ENCODE results near the gene CLCN2. TPM values are rescaled to one million over a fixed set of nuclear protein-coding genes. Genes with fewer than 3 reads are reported as not detected.
A peak's percentile ranks its signal among the peaks of the same experiment; 100 is the strongest.

Gene CLCN2
- total RNA-seq, 1 experiment from 2014 or later, result 13.0 TPM

DNA sequence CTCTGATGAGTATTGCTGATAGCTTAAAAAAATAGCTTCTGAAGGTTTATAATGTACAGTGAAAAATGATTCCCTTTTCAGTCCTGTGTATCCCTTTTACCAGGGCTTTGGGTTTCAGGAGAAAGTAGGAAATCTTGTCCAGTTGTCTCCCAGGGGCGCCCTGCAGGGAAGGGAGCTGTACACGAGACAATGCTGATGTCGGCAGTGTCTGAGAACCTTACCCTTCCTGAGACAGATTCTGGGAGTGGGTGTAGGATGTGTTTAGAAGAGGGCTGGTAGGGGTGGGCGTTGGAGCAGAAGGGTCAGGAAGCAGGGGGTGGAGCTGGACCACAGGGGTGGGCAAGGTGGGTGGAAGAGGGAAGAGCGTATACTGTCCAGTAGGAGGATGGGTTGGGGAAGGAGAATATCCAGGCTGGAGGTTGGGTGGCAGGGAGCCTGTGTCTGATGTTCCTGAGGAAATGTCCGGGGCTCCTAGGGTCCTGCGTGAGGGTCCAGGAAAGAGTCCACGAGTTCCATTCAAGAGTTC, 11.0 kb upstream of the CLCN2 start:
- POLR2A ChIA-PET (ENCODE audit: unreplicated experiment), result no interaction called here
- H4K20me1 ChIP-seq (ENCODE audit: low read length), result 0 out of 2 replicates have a peak, but pooled peaks cover 13% of the 10 kb centered on the region
- CTCF ChIA-PET, result interaction anchor here (1.1 to 2.7 kb wide), 7 partner anchors 37 to 184 kb away, joined by 3 to 24 read pairs (median 6); no protein-coding TSS in a partner anchor
- ATAC-seq (no peak), DNase-seq (no peak)
- no peaks in the 10 kb centered on the region for H3F3A ChIP-seq (ENCODE audit: low read length, unreplicated experiment)
- H3K4me2 ChIP-seq (ENCODE audit: low read length), result no peak overlapping the region
- no peaks in the 10 kb centered on the region for H3K9me3 ChIP-seq (ENCODE audit: low read length)
- H3K27ac ChIP-seq (ENCODE audit: low read length), result no peak overlapping the region
- no peak overlapping the region for H2AFZ ChIP-seq (ENCODE audit: low read length)
- TF ChIP-seq EZH2phosphoT487 (IDR thresholded peaks at IDR 0.05; ENCODE audit: borderline replicate concordance, low read length), result no peak
- TF ChIP-seq, protein P1, sequence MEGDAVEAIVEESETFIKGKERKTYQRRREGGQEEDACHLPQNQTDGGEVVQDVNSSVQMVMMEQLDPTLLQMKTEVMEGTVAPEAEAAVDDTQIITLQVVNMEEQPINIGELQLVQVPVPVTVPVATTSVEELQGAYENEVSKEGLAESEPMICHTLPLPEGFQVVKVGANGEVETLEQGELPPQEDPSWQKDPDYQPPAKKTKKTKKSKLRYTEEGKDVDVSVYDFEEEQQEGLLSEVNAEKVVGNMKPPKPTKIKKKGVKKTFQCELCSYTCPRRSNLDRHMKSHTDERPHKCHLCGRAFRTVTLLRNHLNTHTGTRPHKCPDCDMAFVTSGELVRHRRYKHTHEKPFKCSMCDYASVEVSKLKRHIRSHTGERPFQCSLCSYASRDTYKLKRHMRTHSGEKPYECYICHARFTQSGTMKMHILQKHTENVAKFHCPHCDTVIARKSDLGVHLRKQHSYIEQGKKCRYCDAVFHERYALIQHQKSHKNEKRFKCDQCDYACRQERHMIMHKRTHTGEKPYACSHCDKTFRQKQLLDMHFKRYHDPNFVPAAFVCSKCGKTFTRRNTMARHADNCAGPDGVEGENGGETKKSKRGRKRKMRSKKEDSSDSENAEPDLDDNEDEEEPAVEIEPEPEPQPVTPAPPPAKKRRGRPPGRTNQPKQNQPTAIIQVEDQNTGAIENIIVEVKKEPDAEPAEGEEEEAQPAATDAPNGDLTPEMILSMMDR (conservative IDR thresholded peaks at IDR 0.05; ENCODE audit: low read depth, low read length), result no peak
- TF ChIP-seq EZH2 (IDR thresholded peaks at IDR 0.05; ENCODE audit: low read length, unreplicated experiment), result no peak
- no TSS peak for BruUV-seq (replicated peaks)
- H3K9ac ChIP-seq (ENCODE audit: low read length), result no peak overlapping the region
- H3K79me2 ChIP-seq (ENCODE audit: low read length), result no peaks in the 10 kb centered on the region
- no peak overlapping the region for H3K4me3 ChIP-seq (ENCODE audit: low read length)
- H3K9me2 ChIP-seq (replicated peaks; ENCODE audit: low read length), result no peaks in the 10 kb centered on the region
- peaks cover 25% of the 10 kb centered on the region for H3K27me3 ChIP-seq (ENCODE audit: low read length)
- H3K36me3 ChIP-seq (ENCODE audit: low read depth, low read length), result peaks cover 13% of the 10 kb centered on the region
- intact Hi-C loops (cut with micrococcal nuclease), result loop anchor here (10.0 kb wide), 1 partner anchor 432 kb away; no protein-coding TSS in a partner anchor
- H3K4me1 ChIP-seq (ENCODE audit: insufficient read depth, low read length), result peaks cover 4% of the 10 kb centered on the region; the same call in 1 of the 2 replicates

DNA sequence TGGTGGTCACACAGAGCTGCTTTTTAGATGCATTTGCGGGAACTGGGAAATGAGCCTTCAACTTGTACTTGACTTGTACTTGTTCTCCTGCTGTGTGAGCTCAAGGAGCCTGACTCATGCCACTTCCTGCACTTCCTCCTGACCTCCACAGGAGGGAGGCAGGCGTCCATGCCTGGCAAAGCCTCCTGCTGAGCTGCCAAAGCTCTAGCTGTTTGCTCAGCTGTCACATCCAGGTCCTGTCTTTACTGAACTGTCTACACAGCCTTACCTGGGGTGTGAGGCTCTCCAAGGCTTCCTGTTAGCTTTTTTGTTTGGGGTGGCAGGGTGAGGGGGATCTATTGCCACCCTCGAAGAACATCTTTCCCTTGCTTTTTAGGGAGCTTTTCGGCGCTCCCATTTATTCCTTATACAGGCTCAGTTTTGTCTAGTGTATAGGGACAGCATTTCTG, 10.2 kb upstream of the CLCN2 start:
- H2AFZ ChIP-seq (ENCODE audit: low read length), result no peak overlapping the region
- ChIA-PET POLR2A (ENCODE audit: unreplicated experiment) (no interaction called here), CTCF (interaction anchor here (0.5 to 2.7 kb wide), 27 partner anchors 10 to 886 kb away, joined by 3 to 24 read pairs (median 4); partner anchors contain the start of genes CLCN2 and POLR2H)
- no peak overlapping the region for H3K9ac ChIP-seq (ENCODE audit: low read length)
- H3K36me3 ChIP-seq (ENCODE audit: low read depth, low read length), result peaks cover 17% of the 10 kb centered on the region
- H3K4me1 ChIP-seq (ENCODE audit: insufficient read depth, low read length), result peaks cover 4% of the 10 kb centered on the region; the same call in 1 of the 2 replicates
- no peaks in the 10 kb centered on the region for H3K9me3 ChIP-seq (ENCODE audit: low read length)
- intact Hi-C loops (cut with micrococcal nuclease), result loop anchor here (1.0 to 10.0 kb wide), 5 partner anchors 45 to 433 kb away; no protein-coding TSS in a partner anchor
- H3K79me2 ChIP-seq (ENCODE audit: low read length), result no peaks in the 10 kb centered on the region
- peaks cover 18% of the 10 kb centered on the region for H3K27me3 ChIP-seq (ENCODE audit: low read length)
- ATAC-seq (peak; percentile 94), DNase-seq (peak; percentile 92)
- TF ChIP-seq EZH2 (IDR thresholded peaks at IDR 0.05; ENCODE audit: low read length, unreplicated experiment), result no peak
- TF ChIP-seq, protein P1 (conservative IDR thresholded peaks at IDR 0.05; ENCODE audit: low read depth, low read length), result peak; percentile 97
- TF ChIP-seq EZH2phosphoT487 (IDR thresholded peaks at IDR 0.05; ENCODE audit: borderline replicate concordance, low read length), result no peak
- no peak overlapping the region for H3K4me3 ChIP-seq (ENCODE audit: low read length)
- H3K9me2 ChIP-seq (replicated peaks; ENCODE audit: low read length), result no peaks in the 10 kb centered on the region
- no TSS peak for BruUV-seq (replicated peaks)
- H3F3A ChIP-seq (ENCODE audit: low read length, unreplicated experiment), result no peaks in the 10 kb centered on the region
- H3K4me2 ChIP-seq (ENCODE audit: low read length), result no peak overlapping the region
- 0 out of 2 replicates have a peak, but pooled peaks cover 13% of the 10 kb centered on the region for H4K20me1 ChIP-seq (ENCODE audit: low read length)
- no peak overlapping the region for H3K27ac ChIP-seq (ENCODE audit: low read length)

DNA sequence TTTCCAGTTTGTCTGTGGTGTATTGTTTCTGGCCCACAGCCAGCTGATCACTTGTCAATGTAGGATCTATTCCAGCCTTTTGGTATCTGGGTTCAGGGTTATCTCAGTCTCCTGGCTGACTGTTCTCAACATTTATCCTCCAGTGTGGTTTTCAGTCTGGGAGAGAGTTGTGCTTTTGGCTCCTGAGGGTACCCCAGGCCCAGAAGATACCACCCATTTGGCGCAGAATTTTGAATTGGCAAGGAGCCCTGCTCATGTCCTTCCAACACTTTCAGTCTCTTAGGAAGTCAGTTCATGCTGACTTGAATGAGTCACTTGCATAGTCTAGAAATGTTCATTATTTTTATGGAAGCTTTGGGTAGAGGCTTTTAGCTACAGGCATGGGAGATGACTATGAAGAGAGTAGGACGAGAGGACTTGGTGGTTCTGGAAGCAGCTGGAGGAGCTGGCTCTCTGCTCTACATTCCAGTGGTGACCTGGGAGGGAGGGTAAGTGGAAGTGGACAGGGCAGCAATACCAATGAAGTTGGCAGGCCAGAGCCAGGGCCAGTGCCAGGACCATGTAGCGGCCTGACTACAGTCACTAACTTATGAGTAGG, 7.3 kb upstream of the CLCN2 start:
- Histone ChIP-seq H3K4me3 (ENCODE audit: low read length) (no peak overlapping the region), H3K9me3 (ENCODE audit: low read length) (no peaks in the 10 kb centered on the region), H2AFZ (ENCODE audit: low read length) (no peak overlapping the region), H3K9me2 (replicated peaks; ENCODE audit: low read length) (no peaks in the 10 kb centered on the region), H3K27ac (ENCODE audit: low read length) (no peak overlapping the region), H3K27me3 (ENCODE audit: low read length) (no peaks in the 10 kb centered on the region), H3K79me2 (ENCODE audit: low read length) (peaks cover 20% of the 10 kb centered on the region), H3F3A (ENCODE audit: low read length, unreplicated experiment) (no peaks in the 10 kb centered on the region), H4K20me1 (ENCODE audit: low read length) (peaks cover 24% of the 10 kb centered on the region), H3K4me1 (ENCODE audit: insufficient read depth, low read length) (peaks cover 15% of the 10 kb centered on the region), H3K4me2 (ENCODE audit: low read length) (no peak overlapping the region), H3K9ac (ENCODE audit: low read length) (no peak overlapping the region), H3K36me3 (ENCODE audit: low read depth, low read length) (peaks cover 26% of the 10 kb centered on the region)
- BruUV-seq (replicated peaks), result no TSS peak
- CTCF ChIA-PET, result interaction anchor here (0.6 kb wide), 1 partner anchor 65 kb away, joined by 4 read pairs; no protein-coding TSS in a partner anchor
- ATAC-seq, result no peak
- POLR2A ChIA-PET (ENCODE audit: unreplicated experiment), result no interaction called here
- no peak for TF ChIP-seq EZH2 (IDR thresholded peaks at IDR 0.05; ENCODE audit: low read length, unreplicated experiment)
- no peak for TF ChIP-seq EZH2phosphoT487 (IDR thresholded peaks at IDR 0.05; ENCODE audit: borderline replicate concordance, low read length)
- TF ChIP-seq, protein P1 (conservative IDR thresholded peaks at IDR 0.05; ENCODE audit: low read depth, low read length), result no peak
- intact Hi-C loops (cut with micrococcal nuclease), result no loop called here
- DNase-seq, result no peak

All from PC-3 (cell line).